Breast epithelium (tissue), 4 donors: ENCODE measurements around the gene HAPLN2. TPM values are rescaled to one million over a fixed set of nuclear protein-coding genes. Genes with fewer than 3 reads are reported as not detected.

ENCODE experiments used
- DNase-seq, 2 donors: peaks; one replicate each; pipeline ENCODE4 v3.0.0-alpha.2; 2019; ENCODE audit warnings: low spot score in 2 of 2
- H3K27ac ChIP-seq, 2 donors: fragments of 200-600 bp; sonication (generic) in 1 of 2; one replicate each; pipeline ENCODE4 v1.5.1; 2016 to 2019; ENCODE audit warnings: mild to moderate bottlenecking in 1 of 2
- H3K27me3 ChIP-seq, 2 donors: fragments of 200-600 bp; sonication (generic) in 1 of 2; one replicate each; pipeline versions ENCODE4 v1.5.1 to v1.6.0; 2017 to 2019; ENCODE audit warnings: control low read depth in 1 of 2, mild to moderate bottlenecking in 1 of 2
- H3K36me3 ChIP-seq: fragments of 200-600 bp; one replicate; pipeline ENCODE4 v1.5.1; 2019
- H3K4me1 ChIP-seq, 2 donors: fragments of 200-600 bp; sonication (generic); one replicate each; pipeline ENCODE4 v1.5.1; 2016 to 2019; ENCODE audit warnings: control low read depth in 1 of 2
- H3K4me3 ChIP-seq, 3 donors: fragments of 200-600 bp; sonication (generic); 1 replicate in 2 of 3; 2 replicates in 1 of 3; pipeline ENCODE4 v1.5.1; 2016 to 2019; ENCODE audit warnings: mild to moderate bottlenecking in 3 of 3, moderate library complexity in 2 of 3
- H3K9me3 ChIP-seq, 2 donors: fragments of 200-600 bp; sonication (generic) in 1 of 2; one replicate each; pipeline ENCODE4 v1.5.1; 2016 to 2019; ENCODE audit warnings: control low read depth in 1 of 2
- POLR2A ChIP-seq: fragments of 450-650 bp; IDR thresholded peaks from one replicate; pipeline ENCODE4 v1.6.1; 2016; ENCODE audit warnings: antibody characterized with exemption, mild to moderate bottlenecking, moderate library complexity
- POLR2AphosphoS5 ChIP-seq, 3 donors: sonication (generic); formaldehyde crosslinking; IDR thresholded peaks; one replicate each; pipeline ENCODE4 v1.6.1; 2017; ENCODE audit warnings: antibody characterized with exemption in 3 of 3
- intact Hi-C: fragments of 100-400 bp; cut with DNase I; formaldehyde crosslinking; loops from one replicate; pipeline ENCODE4 v1.15.1; 2023; ENCODE audit warnings: low total_unique reads
- total RNA-seq, 3 donors: library from RNA; depleted of rRNA; stranded (reverse); fragments of >200 nt; gene quantifications; one replicate each; pipeline ENCODE4 v1.1.0, GENCODE V29; 2016
- TF ChIP-seq, protein P1 (sequence below), 3 donors: fragments of 450-650 bp; IDR thresholded peaks; one replicate each; pipeline ENCODE4 v1.5.1; 2016 to 2017; ENCODE audit warnings: antibody characterized with exemption in 3 of 3, mild to moderate bottlenecking in 3 of 3, moderate library complexity in 3 of 3

The HAPLN2 gene
- total RNA-seq, 3 donors from 2014 or later: not detected

DNA sequence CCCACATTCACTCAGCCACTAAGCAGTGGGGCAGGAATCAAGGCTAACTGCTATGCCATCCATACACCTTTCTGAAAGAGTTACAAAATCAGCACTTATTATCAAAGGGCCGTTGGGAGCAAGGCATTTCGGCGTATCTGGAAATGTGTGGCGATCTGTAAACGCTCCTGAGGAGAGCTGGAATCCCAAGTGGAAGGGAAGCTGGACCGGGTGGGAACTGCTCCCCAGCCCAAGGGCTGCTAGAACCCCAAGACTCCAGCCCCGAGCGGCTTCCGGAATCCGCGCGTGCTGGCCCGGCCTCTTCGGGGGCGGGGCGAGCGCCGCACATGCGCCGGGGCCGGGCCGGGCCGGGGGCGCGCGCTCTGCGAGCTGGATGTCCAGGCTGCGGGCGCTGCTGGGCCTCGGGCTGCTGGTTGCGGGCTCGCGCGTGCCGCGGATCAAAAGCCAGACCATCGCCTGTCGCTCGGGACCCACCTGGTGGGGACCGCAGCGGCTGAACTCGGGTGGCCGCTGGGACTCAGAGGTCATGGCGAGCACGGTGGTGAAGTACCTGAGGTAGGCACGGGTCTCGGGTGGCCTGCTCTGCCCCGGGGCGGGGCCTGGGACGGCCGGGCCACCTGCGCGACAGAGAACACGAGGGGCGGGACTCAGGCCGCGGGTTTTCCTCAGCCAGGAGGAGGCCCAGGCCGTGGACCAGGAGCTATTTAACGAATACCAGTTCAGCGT lies 27.6 kb upstream of the HAPLN2 start, which contains the start of gene NAXE:
TSS of gene NAXE (plus strand) at position 345 of the 726 bp plus-strand sequence. CDS start at position 374, 29 bp downstream.
- Histone ChIP-seq H3K27me3 (no peaks in the 10 kb centered on the region), H3K36me3 (no peaks in the 10 kb centered on the region), H3K27ac (peak within 1 kb of the TSS; percentile 83 to 85), H3K4me1 (peaks cover 0 to 7% of the 10 kb centered on the region in 2 donors), H3K9me3 (no peaks in the 10 kb centered on the region), H3K4me3 (peak within 1 kb of the TSS; percentile 71 to 89 (median 74))
- TF ChIP-seq POLR2A: no peak
- TF ChIP-seq, protein P1, sequence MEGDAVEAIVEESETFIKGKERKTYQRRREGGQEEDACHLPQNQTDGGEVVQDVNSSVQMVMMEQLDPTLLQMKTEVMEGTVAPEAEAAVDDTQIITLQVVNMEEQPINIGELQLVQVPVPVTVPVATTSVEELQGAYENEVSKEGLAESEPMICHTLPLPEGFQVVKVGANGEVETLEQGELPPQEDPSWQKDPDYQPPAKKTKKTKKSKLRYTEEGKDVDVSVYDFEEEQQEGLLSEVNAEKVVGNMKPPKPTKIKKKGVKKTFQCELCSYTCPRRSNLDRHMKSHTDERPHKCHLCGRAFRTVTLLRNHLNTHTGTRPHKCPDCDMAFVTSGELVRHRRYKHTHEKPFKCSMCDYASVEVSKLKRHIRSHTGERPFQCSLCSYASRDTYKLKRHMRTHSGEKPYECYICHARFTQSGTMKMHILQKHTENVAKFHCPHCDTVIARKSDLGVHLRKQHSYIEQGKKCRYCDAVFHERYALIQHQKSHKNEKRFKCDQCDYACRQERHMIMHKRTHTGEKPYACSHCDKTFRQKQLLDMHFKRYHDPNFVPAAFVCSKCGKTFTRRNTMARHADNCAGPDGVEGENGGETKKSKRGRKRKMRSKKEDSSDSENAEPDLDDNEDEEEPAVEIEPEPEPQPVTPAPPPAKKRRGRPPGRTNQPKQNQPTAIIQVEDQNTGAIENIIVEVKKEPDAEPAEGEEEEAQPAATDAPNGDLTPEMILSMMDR (IDR thresholded peaks at IDR 0.05): no peak
- TF ChIP-seq POLR2AphosphoS5 (IDR thresholded peaks at IDR 0.05): peak in 1 of 3 donors; percentile 54
- peak; percentile 45 to 71 for DNase-seq
- intact Hi-C loops: loop anchor here (5.0 kb wide), 1 partner anchor 674 kb away; no protein-coding TSS in a partner anchor

DNA sequence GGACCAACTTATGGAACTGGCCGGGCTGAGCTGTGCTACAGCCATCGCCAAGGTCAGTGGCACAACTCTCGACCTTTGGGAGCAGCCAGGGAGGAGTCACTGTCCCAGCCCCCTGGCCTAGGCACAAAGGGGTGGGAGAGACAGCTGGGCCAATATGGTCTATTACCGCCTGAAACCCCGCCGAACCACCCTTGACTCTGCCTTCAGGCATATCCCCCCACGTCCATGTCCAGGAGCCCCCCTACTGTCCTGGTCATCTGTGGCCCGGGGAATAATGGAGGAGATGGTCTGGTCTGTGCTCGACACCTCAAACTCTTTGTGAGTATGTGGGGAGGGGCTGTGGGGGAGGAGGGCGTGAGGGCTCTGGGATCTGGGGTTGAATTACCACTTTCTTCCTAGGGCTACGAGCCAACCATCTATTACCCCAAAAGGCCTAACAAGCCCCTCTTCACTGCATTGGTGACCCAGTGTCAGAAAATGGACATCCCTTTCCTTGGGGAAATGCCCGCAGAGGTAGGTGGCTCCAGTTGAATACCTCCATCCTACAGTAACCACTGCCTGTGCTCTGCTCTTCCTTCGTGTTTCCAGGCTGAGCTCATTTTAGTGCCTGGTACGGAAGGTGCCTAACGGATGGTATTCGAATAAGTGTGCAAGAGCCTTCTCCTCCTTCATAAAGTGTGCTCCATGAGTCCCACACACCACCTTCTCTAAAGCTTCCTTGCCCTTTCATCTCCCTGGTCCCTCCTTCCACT lies 26.9 kb upstream of the HAPLN2 start:
- H3K27ac ChIP-seq: peak overlapping the region; percentile 83 to 85
- TF ChIP-seq, protein P1 (IDR thresholded peaks at IDR 0.05): no peak
- TF ChIP-seq POLR2AphosphoS5 (IDR thresholded peaks at IDR 0.05) (no peak), POLR2A (no peak)
- H3K36me3 ChIP-seq: no peaks in the 10 kb centered on the region
- intact Hi-C loops: loop anchor here (5.0 kb wide), 1 partner anchor 675 kb away; no protein-coding TSS in a partner anchor
- H3K4me3 ChIP-seq: peak overlapping the region; percentile 71 to 89 (median 74)
- H3K27me3 ChIP-seq: no peaks in the 10 kb centered on the region
- DNase-seq: no peak
- H3K4me1 ChIP-seq: peaks cover 0 to 7% of the 10 kb centered on the region in 2 donors
- H3K9me3 ChIP-seq: no peaks in the 10 kb centered on the region

DNA sequence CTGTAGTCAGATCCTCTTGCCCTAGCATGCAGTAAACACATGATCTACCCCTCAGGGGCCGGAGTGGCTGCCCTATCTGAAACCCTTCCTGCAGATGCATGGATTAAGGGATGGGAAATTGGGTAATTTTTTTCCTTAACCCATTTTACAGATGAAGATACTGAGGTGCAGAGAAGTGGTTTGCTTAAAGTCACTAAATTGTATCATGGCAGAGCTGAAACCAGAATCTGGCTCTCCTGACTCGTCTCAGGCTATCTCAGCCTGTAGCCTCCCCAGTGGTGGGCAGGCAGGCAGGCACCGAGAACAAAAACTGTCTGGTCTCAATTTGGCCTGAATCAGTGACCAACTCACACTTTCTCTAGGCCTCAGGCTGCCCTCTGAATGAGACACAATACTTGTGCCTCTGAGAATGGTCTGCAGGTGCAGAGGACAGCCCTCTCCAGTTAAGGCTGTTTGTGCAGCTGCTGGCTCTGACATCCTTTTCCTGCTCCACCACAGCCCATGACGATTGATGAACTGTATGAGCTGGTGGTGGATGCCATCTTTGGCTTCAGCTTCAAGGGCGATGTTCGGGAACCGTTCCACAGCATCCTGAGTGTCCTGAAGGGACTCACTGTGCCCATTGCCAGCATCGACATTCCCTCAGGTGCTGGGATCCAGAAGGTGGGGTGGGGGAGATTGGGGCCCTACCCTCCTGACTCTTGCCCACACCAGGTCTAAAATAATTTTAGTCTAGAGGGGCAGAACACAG lies 26.1 kb upstream of the HAPLN2 start:
- H3K27me3 ChIP-seq: no peaks in the 10 kb centered on the region
- no peaks in the 10 kb centered on the region for H3K9me3 ChIP-seq
- H3K4me1 ChIP-seq: peaks cover 0 to 7% of the 10 kb centered on the region in 2 donors
- intact Hi-C loops: loop anchor here (5.0 kb wide), 1 partner anchor 676 kb away; no protein-coding TSS in a partner anchor
- DNase-seq: peak in 1 of 2 donors; percentile 20
- no peaks in the 10 kb centered on the region for H3K36me3 ChIP-seq
- peak overlapping the region; percentile 83 to 85 for H3K27ac ChIP-seq
- no peak overlapping the region for H3K4me3 ChIP-seq
- no peak for TF ChIP-seq POLR2AphosphoS5 (IDR thresholded peaks at IDR 0.05)
- no peak for TF ChIP-seq POLR2A
- TF ChIP-seq, protein P1 (IDR thresholded peaks at IDR 0.05): no peak

DNA sequence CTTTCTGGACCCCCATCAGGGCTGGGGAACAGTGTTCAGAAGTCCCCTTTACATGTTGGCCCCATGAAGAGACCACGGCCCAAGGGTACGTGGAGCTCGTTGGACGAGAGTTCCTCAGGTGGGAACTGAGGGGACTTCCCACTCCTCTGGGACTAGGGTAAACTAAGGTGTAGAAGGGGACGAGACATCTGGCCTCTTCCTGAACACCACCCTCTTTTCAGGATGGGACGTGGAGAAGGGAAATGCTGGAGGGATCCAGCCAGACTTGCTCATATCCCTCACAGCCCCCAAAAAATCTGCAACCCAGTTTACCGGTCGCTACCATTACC lies 25.6 kb upstream of the HAPLN2 start:
- TF ChIP-seq, protein P1 (IDR thresholded peaks at IDR 0.05): no peak
- TF ChIP-seq POLR2AphosphoS5 (IDR thresholded peaks at IDR 0.05) (no peak), POLR2A (no peak)
- intact Hi-C loops: loop anchor here (5.0 kb wide), 1 partner anchor 676 kb away; no protein-coding TSS in a partner anchor
- H3K36me3 ChIP-seq: no peaks in the 10 kb centered on the region

More for the DNA sequence above, 25.6 kb upstream of the HAPLN2 start:
- Histone ChIP-seq H3K9me3 (no peaks in the 10 kb centered on the region), H3K4me1 (peaks cover 0 to 7% of the 10 kb centered on the region in 2 donors), H3K4me3 (no peak overlapping the region), H3K27me3 (no peaks in the 10 kb centered on the region), H3K27ac (no peak overlapping the region)
- no peak for DNase-seq
